Endothelial cell of umbilical vein (primary cell): ENCODE data around the gene HLX. TPM values are rescaled to one million over a fixed set of nuclear protein-coding genes. Genes with fewer than 3 reads are reported as not detected.

ENCODE experiments used
- BruUV-seq: library from RNA; stranded (reverse); fragments of 400-500 nt; replicated peaks from 2 replicates; lab custom pipeline; 2021; lab: Mats Ljungman, UMichigan
- CTCF ChIA-PET: fragments of 300-600, 350-600 bp; sonication (Branson Sonifier 250); formaldehyde crosslinking; loops from one replicate; lab custom pipeline; 2021; ENCODE audit warnings: antibody characterized with exemption, inconsistent platforms; lab: Charles Lee
- POLR2A ChIA-PET: fragments of 300-600, 350-600 bp; sonication (Branson Sonifier 250); formaldehyde crosslinking; loops from one replicate; lab custom pipeline; 2021; ENCODE audit warnings: antibody characterized with exemption, inconsistent platforms; lab: Charles Lee
- DNase-seq: peaks from one replicate; pipeline ENCODE4 v3.0.0-alpha.2; 2011; ENCODE audit warnings: low read depth, low spot score
- FAIRE-seq: peaks from 2 replicates; lab custom pipeline; 2011; peaks lifted over from hg19 to GRCh38; lab: Jason Lieb, UNC
- H2AFZ ChIP-seq: 2 replicates; pipeline ENCODE4 v1.6.0; 2012; ENCODE audit warnings: low read depth, low read length, control low read depth, inconsistent platforms
- H3K27ac ChIP-seq: 2 replicates; pipeline ENCODE4 v1.5.1; 2011; ENCODE audit warnings: low read depth, mild to moderate bottlenecking, control low read depth, low read length, moderate library complexity; ENCODE audit not compliant: insufficient read depth
- H3K27me3 ChIP-seq, 2 experiments: 2 replicates each; pipeline versions ENCODE4 v1.6.0 to v1.6.1; 2011; ENCODE audit warnings: low read length in 2 of 2, mixed read lengths in 1 of 2; ENCODE audit not compliant: control insufficient read depth in 2 of 2, insufficient read depth in 2 of 2
- H3K36me3 ChIP-seq, 2 experiments: 2 replicates in 1 of 2; 3 replicates in 1 of 2; pipeline ENCODE4 v1.5.1; 2011; ENCODE audit warnings: low read length in 2 of 2, mild to moderate bottlenecking in 1 of 2, moderate library complexity in 1 of 2; ENCODE audit not compliant: control insufficient read depth in 2 of 2, insufficient read depth in 2 of 2; ENCODE audit errors: extremely low read depth in 1 of 2
- H3K4me1 ChIP-seq: 3 replicates; pipeline ENCODE4 v1.5.1; 2011; ENCODE audit warnings: mild to moderate bottlenecking, low read length; ENCODE audit not compliant: control insufficient read depth, insufficient read depth; ENCODE audit errors: extremely low read depth
- H3K4me2 ChIP-seq: 2 replicates; pipeline ENCODE4 v1.6.1; 2011; ENCODE audit warnings: low read length, control low read depth, mixed read lengths; ENCODE audit not compliant: insufficient read depth
- H3K4me3 ChIP-seq, 3 experiments: fragments of 200-600 bp in 1 of 3; sonication (generic), shearing (Covaris generic) in 1 of 3; replicated peaks in 1 of 3; 2 replicates each; pipeline ENCODE4 v1.5.1; 2011 to 2016; ENCODE audit warnings: control low read depth in 3 of 3, low read length in 3 of 3, mild to moderate bottlenecking in 2 of 3, inconsistent platforms in 1 of 3, low read depth in 1 of 3, moderate library complexity in 1 of 3; ENCODE audit not compliant: insufficient read depth in 1 of 3
- H3K79me2 ChIP-seq: 2 replicates; pipeline ENCODE4 v1.6.0; 2012; ENCODE audit warnings: low read length, inconsistent platforms; ENCODE audit not compliant: control insufficient read depth, insufficient read depth
- H3K9ac ChIP-seq: replicated peaks from 2 replicates; pipeline ENCODE3; 2011; ENCODE audit warnings: low read length, control low read depth; ENCODE audit not compliant: insufficient read depth; ENCODE audit errors: extremely low read depth
- H3K9me1 ChIP-seq: replicated peaks from 3 replicates; pipeline ENCODE4 v1.6.0; 2011; ENCODE audit warnings: mild to moderate bottlenecking, low read length; ENCODE audit not compliant: control insufficient read depth, insufficient read depth; ENCODE audit errors: extremely low read depth
- H3K9me3 ChIP-seq: replicated peaks from 2 replicates; pipeline ENCODE4 v1.5.1; 2012; ENCODE audit warnings: low read length, inconsistent platforms; ENCODE audit not compliant: control insufficient read depth, insufficient read depth
- H4K20me1 ChIP-seq: replicated peaks from 2 replicates; pipeline ENCODE3; 2011; ENCODE audit warnings: mild to moderate bottlenecking, low read length; ENCODE audit not compliant: control insufficient read depth, insufficient read depth; ENCODE audit errors: extremely low read depth
- EZH2 ChIP-seq: IDR thresholded peaks from 2 replicates; pipeline ENCODE4 v1.6.1; 2012; ENCODE audit warnings: borderline replicate concordance, low read depth, mild to moderate bottlenecking, moderate library complexity, low read length, inconsistent platforms; ENCODE audit not compliant: severe bottlenecking
- FOS ChIP-seq: IDR thresholded peaks from 2 replicates; pipeline ENCODE4 v1.6.1; 2011; ENCODE audit warnings: mild to moderate bottlenecking, low read length, moderate library complexity, borderline replicate concordance; ENCODE audit not compliant: insufficient read depth
- GATA2 ChIP-seq: IDR thresholded peaks from 2 replicates; pipeline ENCODE4 v1.7.0; 2011; ENCODE audit warnings: low read depth, mild to moderate bottlenecking, moderate library complexity, mixed read lengths, low read length; ENCODE audit not compliant: insufficient read length, insufficient read depth
- JUN ChIP-seq: IDR thresholded peaks from 2 replicates; pipeline ENCODE4 v1.6.1; 2011; ENCODE audit warnings: borderline replicate concordance, low read depth; ENCODE audit not compliant: insufficient read length, insufficient read depth
- MYC ChIP-seq: IDR thresholded peaks from one replicate; pipeline ENCODE4 v1.6.1; 2011; ENCODE audit warnings: mild to moderate bottlenecking, low read depth, low read length
- POLR2A ChIP-seq: IDR thresholded peaks from 2 replicates; pipeline ENCODE4 v1.6.1; 2012; ENCODE audit warnings: low read depth, mild to moderate bottlenecking, control low read depth, low read length
- POLR2AphosphoS5 ChIP-seq: IDR thresholded peaks from 2 replicates; pipeline ENCODE4 v1.6.1; 2012; ENCODE audit warnings: low read depth, mild to moderate bottlenecking, control low read depth, low read length, moderate library complexity; ENCODE audit not compliant: insufficient read depth
- dilution Hi-C: fragments of 300-500 bp; cut with MboI; formaldehyde crosslinking; loops from one replicate; pipeline ENCODE4 v1.15.0; 2019; ENCODE audit warnings: low sequenced_read_pairs; ENCODE audit not compliant: extremely low pct_ligation_motif_present
- intact Hi-C: fragments of 100-400 bp; cut with micrococcal nuclease; formaldehyde crosslinking; loops from one replicate; pipeline ENCODE4 v1.10.0; 2022
- polyA plus RNA-seq, 4 experiments: library from polyadenylated mRNA; depleted of rRNA in 3 of 4; stranded (reverse) in 3 of 4; unstranded in 1 of 4; fragments of >200 nt; gene quantifications; 2 replicates each; pipeline versions ENCODE4 v1.2.1 to v1.2.3, GENCODE V29; 2011 to 2012; ENCODE audit warnings: missing spikeins in 1 of 4
- total RNA-seq: library from RNA; stranded (reverse); gene quantifications from 2 replicates; pipeline ENCODE4 v1.2.3, GENCODE V29; 2021
- TF ChIP-seq, protein P1 (sequence below), 2 donors: IDR thresholded peaks; 1 replicate in 1 of 2; 2 replicates in 1 of 2; pipeline ENCODE4 v1.5.1; 2011; ENCODE audit warnings: low read length in 2 of 2, mild to moderate bottlenecking in 2 of 2, moderate library complexity in 2 of 2, control low read depth in 1 of 2, inconsistent platforms in 1 of 2, low read depth in 1 of 2; ENCODE audit not compliant: insufficient read depth in 1 of 2; ENCODE audit errors: extremely low read depth in 1 of 2
- TF ChIP-seq, protein P2 (sequence below): IDR thresholded peaks from 2 replicates; pipeline ENCODE4 v1.6.1; 2011; ENCODE audit not compliant: insufficient read depth, insufficient read length

Gene HLX
- total and polyA plus RNA-seq, 2 donors (not counting 3 experiments of a cell fraction or from before 2014, with no cell fraction given), result 7.5 to 39.1 TPM

DNA sequence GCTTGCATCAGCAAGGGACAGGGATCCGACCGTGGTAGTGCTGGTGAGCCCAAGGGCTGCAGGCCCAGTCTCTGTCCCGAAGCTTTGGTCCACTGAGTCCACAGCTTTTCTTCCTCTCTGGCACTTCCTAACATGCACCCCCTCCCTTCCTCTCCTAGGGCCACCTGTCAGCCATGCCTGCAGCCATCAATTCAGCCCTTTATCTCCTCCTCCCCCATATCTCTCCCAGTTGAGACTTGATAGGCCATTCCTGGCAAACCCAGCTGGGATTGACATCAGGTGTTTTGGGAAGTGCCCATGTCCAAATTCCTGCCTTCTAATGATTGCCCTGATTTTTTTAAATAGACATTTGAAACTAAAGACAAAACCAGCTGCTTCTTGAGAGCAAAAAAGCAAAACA is 25.6 kb downstream of the HLX start:
- Histone ChIP-seq H4K20me1 (no peaks in the 10 kb centered on the region), H3K4me3 (no peak overlapping the region), H3K9me1 (no peaks in the 10 kb centered on the region), H3K36me3 (no peaks in the 10 kb centered on the region), H3K27ac (no peak overlapping the region), H3K4me2 (no peak overlapping the region), H2AFZ (no peak overlapping the region), H3K9me3 (no peaks in the 10 kb centered on the region), H3K9ac (no peak overlapping the region), H3K4me1 (no peaks in the 10 kb centered on the region), H3K79me2 (no peaks in the 10 kb centered on the region), H3K27me3 (peaks cover 16 to 26% of the 10 kb centered on the region in 2 experiments)
- ChIA-PET CTCF (interaction anchor here (1.2 to 5.5 kb wide), 3 partner anchors 31 to 1550 kb away, joined by 4 to 136 read pairs (median 5); no protein-coding TSS in a partner anchor), POLR2A (no interaction called here)
- FAIRE-seq (no peak), DNase-seq (no peak)
- dilution Hi-C loops (no loop called here), intact Hi-C loops (no loop called here)
- TF ChIP-seq JUN, result no peak
- TF ChIP-seq, protein P1, sequence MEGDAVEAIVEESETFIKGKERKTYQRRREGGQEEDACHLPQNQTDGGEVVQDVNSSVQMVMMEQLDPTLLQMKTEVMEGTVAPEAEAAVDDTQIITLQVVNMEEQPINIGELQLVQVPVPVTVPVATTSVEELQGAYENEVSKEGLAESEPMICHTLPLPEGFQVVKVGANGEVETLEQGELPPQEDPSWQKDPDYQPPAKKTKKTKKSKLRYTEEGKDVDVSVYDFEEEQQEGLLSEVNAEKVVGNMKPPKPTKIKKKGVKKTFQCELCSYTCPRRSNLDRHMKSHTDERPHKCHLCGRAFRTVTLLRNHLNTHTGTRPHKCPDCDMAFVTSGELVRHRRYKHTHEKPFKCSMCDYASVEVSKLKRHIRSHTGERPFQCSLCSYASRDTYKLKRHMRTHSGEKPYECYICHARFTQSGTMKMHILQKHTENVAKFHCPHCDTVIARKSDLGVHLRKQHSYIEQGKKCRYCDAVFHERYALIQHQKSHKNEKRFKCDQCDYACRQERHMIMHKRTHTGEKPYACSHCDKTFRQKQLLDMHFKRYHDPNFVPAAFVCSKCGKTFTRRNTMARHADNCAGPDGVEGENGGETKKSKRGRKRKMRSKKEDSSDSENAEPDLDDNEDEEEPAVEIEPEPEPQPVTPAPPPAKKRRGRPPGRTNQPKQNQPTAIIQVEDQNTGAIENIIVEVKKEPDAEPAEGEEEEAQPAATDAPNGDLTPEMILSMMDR (IDR thresholded peaks at IDR 0.05; ENCODE audit: extremely low read depth in 1 of 2, insufficient read depth in 1 of 2, low read depth in 1 of 2, low read length in 2 of 2), result no peak
- no peak for TF ChIP-seq FOS
- TF ChIP-seq, protein P2, sequence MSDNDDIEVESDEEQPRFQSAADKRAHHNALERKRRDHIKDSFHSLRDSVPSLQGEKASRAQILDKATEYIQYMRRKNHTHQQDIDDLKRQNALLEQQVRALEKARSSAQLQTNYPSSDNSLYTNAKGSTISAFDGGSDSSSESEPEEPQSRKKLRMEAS, result no peak
- no peak for TF ChIP-seq EZH2
- no peak for TF ChIP-seq POLR2A
- no peak for TF ChIP-seq GATA2
- TF ChIP-seq POLR2AphosphoS5, result no peak
- no peak for TF ChIP-seq MYC
- BruUV-seq, result no TSS peak
